B cell (primary cell): ENCODE measurements around the gene RALY. TPM values are rescaled to one million over a fixed set of nuclear protein-coding genes. Genes with fewer than 3 reads are reported as not detected.

Experiments used
- ATAC-seq: fragments of 200-7000 bp; cut with Tn5 transposase; one replicate; pipeline ENCODE4 v1.10.0; 2021; ENCODE audit warnings: low read depth, mild to moderate bottlenecking, moderate number of reproducible peaks, moderate library complexity
- CTCF ChIA-PET: fragments of 350-600 bp; sonication (Branson Sonifier 250); formaldehyde crosslinking; loops from one replicate; lab custom pipeline; 2021; ENCODE audit warnings: antibody characterized with exemption, inconsistent platforms; lab: Charles Lee
- POLR2A ChIA-PET: fragments of 350-600 bp; sonication (Branson Sonifier 250); formaldehyde crosslinking; loops from one replicate; lab custom pipeline; 2021; ENCODE audit warnings: antibody characterized with exemption; lab: Charles Lee
- DNase-seq: peaks from one replicate; pipeline ENCODE4 v3.0.0; 2013
- H2AFZ ChIP-seq: 2 replicates; pipeline ENCODE4 v1.6.1; 2012; ENCODE audit warnings: mild to moderate bottlenecking, low read depth, low read length; ENCODE audit not compliant: insufficient read depth, poor library complexity, severe bottlenecking
- H3K27ac ChIP-seq, 2 donors: 1 replicate in 1 of 2; 2 replicates in 1 of 2; pipeline ENCODE4 v1.5.1; 2012 to 2013; ENCODE audit warnings: low read length in 2 of 2, mild to moderate bottlenecking in 2 of 2, moderate library complexity in 1 of 2
- H3K27me3 ChIP-seq, 4 experiments: fragments of 200-600 bp in 1 of 4; sonication (generic) in 1 of 4; replicated peaks in 1 of 4; 1 replicate in 2 of 4; 2 replicates in 2 of 4; pipeline versions ENCODE4 v1.6.1 to v1.7.0; 2013 to 2016; ENCODE audit warnings: low read length in 3 of 4, mild to moderate bottlenecking in 2 of 4, mixed read lengths in 1 of 4, moderate library complexity in 1 of 4; ENCODE audit not compliant: insufficient read depth in 4 of 4, control insufficient read depth in 3 of 4; ENCODE audit errors: control extremely low read depth in 1 of 4
- H3K36me3 ChIP-seq, 2 experiments: replicated peaks in 1 of 2; 1 replicate in 1 of 2; 2 replicates in 1 of 2; pipeline versions ENCODE4 v1.6.1 to v1.7.1; 2013; ENCODE audit warnings: low read length in 1 of 2; ENCODE audit not compliant: insufficient read depth in 2 of 2, control insufficient read depth in 1 of 2; ENCODE audit errors: control extremely low read depth in 1 of 2, extremely low read depth in 1 of 2
- H3K4me1 ChIP-seq, 2 donors: fragments of 200-600 bp in 1 of 2; sonication (generic) in 1 of 2; 1 replicate in 1 of 2; 2 replicates in 1 of 2; pipeline versions ENCODE4 v1.5.1 to v1.6.1; 2013 to 2017; ENCODE audit warnings: low read length in 2 of 2; ENCODE audit not compliant: control insufficient read depth in 2 of 2, insufficient read depth in 2 of 2
- H3K4me2 ChIP-seq: replicated peaks from 2 replicates; pipeline ENCODE3; 2012; ENCODE audit warnings: mild to moderate bottlenecking, low read depth, low read length; ENCODE audit not compliant: poor library complexity, severe bottlenecking
- H3K4me3 ChIP-seq, 5 experiments: fragments of 200-600 bp in 1 of 5; sonication (generic) in 1 of 5; 1 replicate in 3 of 5; 2 replicates in 2 of 5; pipeline versions ENCODE4 v1.5.1 to v1.7.0; 2011 to 2016; ENCODE audit warnings: low read length in 4 of 5, mild to moderate bottlenecking in 4 of 5, low read depth in 2 of 5, control low read depth in 1 of 5, moderate library complexity in 1 of 5; ENCODE audit not compliant: insufficient read depth in 1 of 5; ENCODE audit errors: control extremely low read depth in 1 of 5, extremely low read depth in 1 of 5
- H3K79me2 ChIP-seq: fragments of 200-600 bp; sonication (generic); one replicate; pipeline ENCODE4 v1.6.0; 2016; ENCODE audit warnings: low read length; ENCODE audit not compliant: control insufficient read depth, insufficient read depth
- H3K9ac ChIP-seq: fragments of 200-600 bp; sonication (generic); 2 replicates; pipeline ENCODE4 v1.6.1; 2017; ENCODE audit warnings: mild to moderate bottlenecking, low read length, moderate library complexity
- H3K9me3 ChIP-seq, 3 donors: one replicate each; pipeline versions ENCODE4 v1.6.1 to v1.7.1; 2013; ENCODE audit warnings: low read length in 2 of 3; ENCODE audit not compliant: control insufficient read depth in 2 of 3, insufficient read depth in 1 of 3; ENCODE audit errors: control extremely low read depth in 1 of 3
- H4K20me1 ChIP-seq: 2 replicates; pipeline ENCODE4 v1.6.0; 2012; ENCODE audit warnings: mild to moderate bottlenecking, low read length; ENCODE audit not compliant: insufficient read depth, control insufficient read depth, poor library complexity, severe bottlenecking
- H3K27ac Mint-ChIP-seq: one replicate; pipeline ENCODE4 v1.8.0; 2021; ENCODE audit warnings: mixed read lengths
- H3K27me3 Mint-ChIP-seq: one replicate; pipeline ENCODE4 v1.8.0; 2021; ENCODE audit warnings: mixed read lengths
- H3K4me1 Mint-ChIP-seq: one replicate; pipeline ENCODE4 v1.8.0; 2021; ENCODE audit warnings: mixed read lengths
- H3K4me3 Mint-ChIP-seq: one replicate; pipeline ENCODE4 v1.8.0; 2021; ENCODE audit warnings: mixed read lengths
- H3K9me3 Mint-ChIP-seq: one replicate; pipeline ENCODE4 v1.8.0; 2022; ENCODE audit warnings: mixed read lengths; ENCODE audit not compliant: insufficient read depth
- EZH2 ChIP-seq: IDR thresholded peaks from 2 replicates; pipeline ENCODE4 v1.6.1; 2012; ENCODE audit warnings: borderline replicate concordance, low read depth, mild to moderate bottlenecking, moderate library complexity, low read length; ENCODE audit not compliant: insufficient read depth, poor library complexity, severe bottlenecking
- WGBS: methylation state at CpG from one replicate; pipeline ENCODE4 v1.1.5; 2013; ENCODE audit warnings: missing lambda C conversion rate; ENCODE audit not compliant: insufficient coverage; 5-methylcytosine and 5-hydroxymethylcytosine counted together
- intact Hi-C: fragments of 100-400 bp; cut with micrococcal nuclease; formaldehyde crosslinking; loops from one replicate; pipeline ENCODE4 v1.10.0; 2022
- polyA plus RNA-seq: library from polyadenylated mRNA; depleted of rRNA; stranded (reverse); fragments of >200 nt; gene quantifications from 2 replicates; pipeline ENCODE4 v1.2.3, GENCODE V29; 2012
- total RNA-seq, 2 donors: library from RNA; stranded (reverse); fragments of 120-200 nt in 1 of 2; gene quantifications; 1 replicate in 1 of 2; 2 replicates in 1 of 2; pipeline versions ENCODE4 v1.2.3 to v1.2.4, GENCODE V29; 2013 to 2022
- TF ChIP-seq, protein P1 (sequence below): fragments of 200-600 bp; IDR thresholded peaks from one replicate; pipeline ENCODE4 v1.8.0; 2022; ENCODE audit warnings: antibody characterized with exemption, mild to moderate bottlenecking

The RALY gene
- total and polyA plus RNA-seq, 2 donors (not counting 1 experiment from before 2014, with no cell fraction given), result 89.8 to 94.4 TPM

DNA sequence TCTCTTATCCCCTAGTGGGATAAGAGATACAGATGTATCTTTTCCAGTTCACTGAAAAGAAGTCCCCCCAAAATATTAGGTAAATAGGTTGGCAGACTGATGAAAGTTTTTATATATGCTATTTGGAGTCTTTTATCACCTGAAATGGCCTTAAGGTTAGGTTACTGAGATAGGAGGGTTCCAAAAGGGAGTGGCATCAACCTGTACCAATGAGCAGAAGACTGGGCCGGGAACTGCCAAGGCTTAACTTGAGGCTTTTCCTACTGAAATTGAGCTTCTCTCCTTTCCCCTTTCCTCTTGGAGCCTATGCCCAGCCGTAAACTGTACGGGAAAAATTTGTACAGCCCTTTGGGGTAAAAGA, 76.3 kb downstream of the RALY start:
- Mint-ChIP-seq H3K27ac (peak overlapping the region; percentile 59), H3K9me3 (no peaks in the 10 kb centered on the region), H3K4me3 (no peak overlapping the region), H3K4me1 (peaks cover 21% of the 10 kb centered on the region), H3K27me3 (no peaks in the 10 kb centered on the region)
- TF ChIP-seq EZH2, result no peak
- TF ChIP-seq, protein P1, sequence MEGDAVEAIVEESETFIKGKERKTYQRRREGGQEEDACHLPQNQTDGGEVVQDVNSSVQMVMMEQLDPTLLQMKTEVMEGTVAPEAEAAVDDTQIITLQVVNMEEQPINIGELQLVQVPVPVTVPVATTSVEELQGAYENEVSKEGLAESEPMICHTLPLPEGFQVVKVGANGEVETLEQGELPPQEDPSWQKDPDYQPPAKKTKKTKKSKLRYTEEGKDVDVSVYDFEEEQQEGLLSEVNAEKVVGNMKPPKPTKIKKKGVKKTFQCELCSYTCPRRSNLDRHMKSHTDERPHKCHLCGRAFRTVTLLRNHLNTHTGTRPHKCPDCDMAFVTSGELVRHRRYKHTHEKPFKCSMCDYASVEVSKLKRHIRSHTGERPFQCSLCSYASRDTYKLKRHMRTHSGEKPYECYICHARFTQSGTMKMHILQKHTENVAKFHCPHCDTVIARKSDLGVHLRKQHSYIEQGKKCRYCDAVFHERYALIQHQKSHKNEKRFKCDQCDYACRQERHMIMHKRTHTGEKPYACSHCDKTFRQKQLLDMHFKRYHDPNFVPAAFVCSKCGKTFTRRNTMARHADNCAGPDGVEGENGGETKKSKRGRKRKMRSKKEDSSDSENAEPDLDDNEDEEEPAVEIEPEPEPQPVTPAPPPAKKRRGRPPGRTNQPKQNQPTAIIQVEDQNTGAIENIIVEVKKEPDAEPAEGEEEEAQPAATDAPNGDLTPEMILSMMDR, result peak; percentile 35
- POLR2A ChIA-PET, result no interaction called here
- Histone ChIP-seq H3K4me3 (no peak overlapping the region), H3K9me3 (no peaks in the 10 kb centered on the region), H3K9ac (no peak overlapping the region), H3K4me2 (no peak overlapping the region), H3K4me1 (peaks cover 9 to 13% of the 10 kb centered on the region in 2 donors), H4K20me1 (peaks cover 78% of the 10 kb centered on the region), H3K27me3 (no peaks in the 10 kb centered on the region), H2AFZ (no peak overlapping the region), H3K36me3 (peaks cover 4 to 47% of the 10 kb centered on the region in 2 experiments), H3K27ac (no peak overlapping the region), H3K79me2 (peaks cover 74% of the 10 kb centered on the region)
- intact Hi-C loops, result loop anchor here (1.0 kb wide), 3 partner anchors 155 to 278 kb away; no protein-coding TSS in a partner anchor
- DNase-seq (no peak), ATAC-seq (no peak)
- CTCF ChIA-PET, result interaction anchor here (0.8 to 9.9 kb wide), 25 partner anchors 9 to 417 kb away, joined by 3 to 139 read pairs (median 4); partner anchors contain the start of gene EIF2S2
- no CpG with 5 or more reads among the region's 3 CpGs for WGBS

DNA sequence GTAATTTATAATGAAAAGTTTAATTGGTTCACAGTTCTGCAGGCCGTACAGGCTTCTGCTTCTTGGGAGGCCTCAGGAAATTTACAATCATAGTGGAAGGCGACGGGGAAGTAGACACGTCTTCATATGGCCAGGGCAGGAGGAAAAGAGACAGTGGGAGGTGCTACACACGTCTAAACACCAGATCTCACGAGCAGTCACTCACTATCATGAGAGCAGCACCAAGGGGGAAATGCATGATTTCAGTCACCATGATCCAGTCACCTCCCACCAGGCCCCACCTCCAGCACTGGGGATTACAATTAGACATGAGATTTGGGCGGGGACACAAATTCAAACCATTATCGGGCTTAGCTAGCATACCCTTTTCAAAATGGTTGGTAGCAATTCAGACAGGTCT, 77.1 kb downstream of the RALY start:
- Histone ChIP-seq H3K9me3 (no peaks in the 10 kb centered on the region), H3K79me2 (peaks cover 74% of the 10 kb centered on the region), H3K4me2 (no peak overlapping the region), H3K4me3 (no peak overlapping the region), H3K9ac (no peak overlapping the region), H4K20me1 (peaks cover 78% of the 10 kb centered on the region), H2AFZ (no peak overlapping the region), H3K27me3 (no peaks in the 10 kb centered on the region), H3K4me1 (peaks cover 9 to 13% of the 10 kb centered on the region in 2 donors), H3K36me3 (peaks cover 4 to 48% of the 10 kb centered on the region in 2 experiments), H3K27ac (no peak overlapping the region)
- Mint-ChIP-seq H3K27ac (no peak overlapping the region), H3K4me3 (no peak overlapping the region), H3K4me1 (peaks cover 21% of the 10 kb centered on the region), H3K9me3 (no peaks in the 10 kb centered on the region), H3K27me3 (no peaks in the 10 kb centered on the region)
- 93% methylated on average over 6 of the region's 8 CpGs for WGBS
- intact Hi-C loops, result loop anchor here (1.0 kb wide), 3 partner anchors 156 to 279 kb away; no protein-coding TSS in a partner anchor
- DNase-seq, result no peak
- CTCF ChIA-PET, result interaction anchor here (1.1 to 9.9 kb wide), 7 partner anchors 58 to 278 kb away, joined by 4 to 139 read pairs (median 15); no protein-coding TSS in a partner anchor
- TF ChIP-seq, protein P1, result no peak
- TF ChIP-seq EZH2, result no peak
- POLR2A ChIA-PET, result no interaction called here
- ATAC-seq, result no peak
